HG03135 (cell line): ENCODE data around the gene DLD.
A peak's percentile ranks its signal among the peaks of the same experiment; 100 is the strongest.
"Not testable (repeated sequence)": the region's sequence is repeated elsewhere in the genome, so short reads cannot be mapped to it uniquely, and the experiment has no call there.

Experiments
- ATAC-seq: cut with Tn5 transposase; IDR thresholded peaks from one replicate; pipeline ENCODE4 v1.9.1; 2021; ENCODE audit warnings: mild to moderate bottlenecking, moderate library complexity; ENCODE audit not compliant: unreplicated experiment

The DLD gene

GRCh38 chr7:107870427-107871000 is 20.5 kb upstream of the DLD start:
- ATAC-seq = no peak

- no peak for ATAC-seq
Observed at GRCh38 chr7:107874111-107874510, 16.9 kb upstream of the DLD start.

- peak; percentile 70 for ATAC-seq
Observed at GRCh38 chr7:107874605-107875446, 16.2 kb upstream of the DLD start.

- no peak for ATAC-seq
Observed at GRCh38 chr7:107876916-107877315, 14.1 kb upstream of the DLD start.

- ATAC-seq = no peak
Observed at GRCh38 chr7:107877731-107878382, 13.1 kb upstream of the DLD start.

- no peak for ATAC-seq
Observed at GRCh38 chr7:107878636-107879035, 12.3 kb upstream of the DLD start.

GRCh38 chr7:107879400-107880035 is 11.5 kb upstream of the DLD start:
- ATAC-seq = no peak

GRCh38 chr7:107882766-107883165 is 8.2 kb upstream of the DLD start:
- ATAC-seq = no peak

GRCh38 chr7:107884066-107884818 is 6.7 kb upstream of the DLD start:
- no peak for ATAC-seq

GRCh38 chr7:107887827-107888226 is 3.2 kb upstream of the DLD start:
- ATAC-seq = not testable (repeated sequence)

GRCh38 chr7:107889992-107890391 is 991 bp upstream of the DLD start:
- no peak for ATAC-seq

- peak; percentile 4 for ATAC-seq
Observed at GRCh38 chr7:107890493-107890961, 456 bp upstream of the DLD start.

- peak; percentile 27 for ATAC-seq
Observed at GRCh38 chr7:107891636-107892366, 818 bp downstream of the DLD start.

- ATAC-seq = not testable (repeated sequence)
Observed at GRCh38 chr7:107892367-107892741, 1.4 kb downstream of the DLD start.

- no peak for ATAC-seq
Observed at GRCh38 chr7:107898997-107899594, 8.1 kb downstream of the DLD start.

GRCh38 chr7:107900496-107901015 is 9.6 kb downstream of the DLD start:
- no peak for ATAC-seq

- ATAC-seq = no peak
Observed at GRCh38 chr7:107902381-107902780, 11.4 kb downstream of the DLD start.

- no peak for ATAC-seq
Observed at GRCh38 chr7:107907790-107908189, 16.8 kb downstream of the DLD start.

GRCh38 chr7:107909445-107909844 is 18.5 kb downstream of the DLD start:
- ATAC-seq = no peak
